ENCODE measurements around the gene APOD. TPM values are rescaled to one million over a fixed set of nuclear protein-coding genes. Genes with fewer than 3 reads are reported as not detected.

APOD gene
- total and polyA plus RNA-seq, 2 of the 4 experiments (the other 2 are of a cell fraction), result 0.36 TPM; not detected in 1

- Histone ChIP-seq H4K8ac (ENCODE audit: low read depth in 2 of 2, low read length in 2 of 2) (no peak overlapping the region), H3K23ac (ENCODE audit: low read depth, low read length) (no peak overlapping the region), H3K27ac (ENCODE audit: insufficient read depth, low read length) (no peak overlapping the region), H3K18ac (ENCODE audit: low read depth, low read length) (no peak overlapping the region), H4K20me1 (ENCODE audit: insufficient read depth, low read length) (no peaks in the 10 kb centered on the region), H2BK15ac (ENCODE audit: low read depth, low read length) (no peak overlapping the region), H3K27me3 (ENCODE audit: control insufficient read depth, insufficient read depth, low read length) (peaks cover 31% of the 10 kb centered on the region), H3K4me3 (ENCODE audit: insufficient read depth, low read depth, low read length) (no peak overlapping the region), H3K36me3 (ENCODE audit: control insufficient read depth, insufficient read depth, low read length) (no peaks in the 10 kb centered on the region), H2BK20ac (ENCODE audit: low read depth, low read length) (no peak overlapping the region), H3K79me1 (ENCODE audit: low read depth in 1 of 2, low read length in 2 of 2) (no peaks in the 10 kb centered on the region), H3K56ac (ENCODE audit: extremely low read depth, insufficient read depth, low read length) (no peak overlapping the region), H2AK9ac (replicated peaks; ENCODE audit: low read depth, low read length, poor library complexity) (no peak overlapping the region), H2AK5ac (ENCODE audit: low read depth, low read length) (no peak overlapping the region), H2BK5ac (ENCODE audit: low read depth, low read length, poor library complexity, severe bottlenecking) (no peak overlapping the region), H3K4me1 (ENCODE audit: control insufficient read depth, insufficient read depth, low read length) (no peaks in the 10 kb centered on the region), H4K5ac (ENCODE audit: low read depth, low read length) (no peak overlapping the region), H3K9me1 (ENCODE audit: insufficient read depth, low read length) (no peaks in the 10 kb centered on the region), H2AFZ (replicated peaks; ENCODE audit: low read length, poor library complexity) (no peak overlapping the region), H4K91ac (ENCODE audit: insufficient read depth, low read depth, low read length) (no peak overlapping the region), H3K4ac (ENCODE audit: low read depth, low read length) (no peak overlapping the region), H3K9me3 (ENCODE audit: control insufficient read depth, insufficient read depth, low read length) (peaks cover 5% of the 10 kb centered on the region; the same call in 1 of the 2 replicates), H2BK120ac (ENCODE audit: low read depth, low read length) (no peak overlapping the region), H3K9ac (ENCODE audit: low read depth, low read length) (no peak overlapping the region), H3K14ac (replicated peaks; ENCODE audit: low read depth, low read length) (no peak overlapping the region), H3K4me2 (ENCODE audit: low read depth, low read length) (no peak overlapping the region)
- CTCF ChIA-PET, result no interaction called here
- dilution Hi-C loops (cut with HindIII; ENCODE audit: low sequenced_read_pairs, unreplicated experiment) (no loop called here), intact Hi-C loops (cut with micrococcal nuclease) (no loop called here), in situ Hi-C loops (cut with MboI; ENCODE audit: low sequenced_read_pairs) (no loop called here)
- BruUV-seq (replicated peaks), result no TSS peak
- TF ChIP-seq NFE2L2 (IDR thresholded peaks at IDR 0.05; ENCODE audit: low read depth, low read length) (no peak), RFX5 (IDR thresholded peaks at IDR 0.05; ENCODE audit: low read depth, low read length) (no peak), SMC3 (IDR thresholded peaks at IDR 0.05; ENCODE audit: low read depth, low read length) (no peak)
- WGBS, 2 experiments (ENCODE audit: extremely low coverage in 2 of 2, insufficient read length in 1 of 2), result 20% methylated on average over 1 of the region's 7 CpGs; no CpG with 5 or more reads in 1 of the 2 experiments
- ATAC-seq (ENCODE audit: low read depth) (no peak), DNase-seq (no peak)
- POLR2A ChIA-PET (ENCODE audit: unreplicated experiment), result no interaction called here
Measured at GRCh38 chr3:195565716-195566115, 18.0 kb downstream of the APOD start.

All from IMR-90 (cell line).